K562 (cell line): ENCODE results near the gene KCTD7. TPM values are rescaled to one million over a fixed set of nuclear protein-coding genes. Genes with fewer than 3 reads are reported as not detected.

Experiments
- CREB3 ChIP-seq: fragments of 450-650 bp; conservative IDR thresholded peaks from 2 replicates; pipeline ENCODE4 v1.6.1; 2016; ENCODE audit warnings: missing genetic modification characterization, low read depth, mild to moderate bottlenecking, missing compliant biosample characterization, moderate library complexity
- E2F5 ChIP-seq: sonication (generic); formaldehyde crosslinking; IDR thresholded peaks from 2 replicates; pipeline ENCODE4 v1.8.0; 2022; ENCODE audit warnings: mild to moderate bottlenecking, missing genetic modification reagents
- ETV5 ChIP-seq: sonication (generic); formaldehyde crosslinking; IDR thresholded peaks from 2 replicates; pipeline ENCODE4 v1.4.0; 2020; ENCODE audit warnings: low read depth, mild to moderate bottlenecking, missing genetic modification reagents
- HDGF ChIP-seq: fragments of 450-650 bp; IDR thresholded peaks from 2 replicates; pipeline ENCODE4 v1.6.1; 2016
- POLR2G ChIP-seq: fragments of 200-400 bp; formaldehyde crosslinking; IDR thresholded peaks from 2 replicates; pipeline ENCODE4 v1.6.1; 2017; ENCODE audit warnings: low read depth, mild to moderate bottlenecking, antibody characterized with exemption, low read length, moderate library complexity
- STAT6 ChIP-seq: sonication (generic); formaldehyde crosslinking; IDR thresholded peaks from 2 replicates; pipeline ENCODE4 v1.8.1; 2023; ENCODE audit warnings: mild to moderate bottlenecking, missing genetic modification reagents
- ZBTB40 ChIP-seq, 2 experiments: fragments of 450-650 bp in 1 of 2; sonication (generic) in 1 of 2; formaldehyde crosslinking in 1 of 2; IDR thresholded peaks; 2 replicates each; pipeline versions ENCODE4 v1.7.1 to v1.9.0; 2016 to 2022; ENCODE audit warnings: inconsistent platforms in 1 of 2, mild to moderate bottlenecking in 1 of 2, missing genetic modification reagents in 1 of 2
- ZC3H4 ChIP-seq: sonication (generic); formaldehyde crosslinking; IDR thresholded peaks from 2 replicates; pipeline ENCODE4 v1.9.0; 2021; ENCODE audit warnings: missing genetic modification reagents, borderline replicate concordance
- ZNF239 ChIP-seq: fragments of 250-450 bp; sonication (Bioruptor Pico); IDR thresholded peaks from 2 replicates; pipeline ENCODE4 v1.4.0; 2020; ENCODE audit warnings: mild to moderate bottlenecking
- ZNF77 ChIP-seq: fragments of 250-450 bp; sonication (Bioruptor Pico); IDR thresholded peaks from 2 replicates; pipeline ENCODE4 v1.5.0; 2020
- polyA plus RNA-seq, 8 experiments: library from polyadenylated mRNA; depleted of rRNA in 4 of 8; stranded (reverse) in 5 of 8; unstranded in 3 of 8; fragments of >200 nt; fragmentation: Nextera tagmentation in 2 of 8; fragmentation: Illumina TruSeq in 1 of 8; extraction: Ambion mirVana in 2 of 8; extraction: Trizol in 1 of 8; gene quantifications; 2 replicates each; pipeline versions ENCODE4 v1.2.1 to v1.2.3, GENCODE V29; 2011 to 2014; ENCODE audit warnings: inconsistent platforms in 1 of 8, missing spikeins in 1 of 8
- total RNA-seq, 7 experiments: library from RNA; depleted of rRNA in 6 of 7; stranded (reverse); fragments of >200 nt in 6 of 7; fragmentation: Illumina TruSeq in 2 of 7; extraction: Trizol in 2 of 7; gene quantifications; 2 replicates each; pipeline versions ENCODE4 v1.2.1 to v1.2.3, GENCODE V29; 2011 to 2021; ENCODE audit warnings: low replicate concordance in 1 of 7

Gene KCTD7
- total and polyA plus RNA-seq, 9 of the 15 experiments (the other 6 are each of a cell fraction or from before 2014, with no cell fraction given): 1.5 to 26.0 (median 9.0) TPM

- TF ChIP-seq ZBTB40 (IDR thresholded peaks at IDR 0.05) (peak; percentile 87), ZBTB40 (CRISPR knock-in tag; IDR thresholded peaks at IDR 0.05) (no peak), ZC3H4 (CRISPR knock-in tag) (0 out of 2 replicates have a peak, but pooled peaks have one; percentile 43), ZNF77 (CRISPR knock-in tag) (no peak), POLR2G (peak; percentile 94), E2F5 (no peak), ETV5 (peak; percentile 24; the same call in 1 of the 2 replicates), CREB3 (no peak), STAT6 (CRISPR knock-in tag) (peak; percentile 92; the same call in 1 of the 2 replicates), HDGF (no peak; the same call in none of the 2 replicates), ZNF239 (no peak)
Measured at GRCh38 chr7:66591799-66592596, 36.7 kb upstream of the KCTD7 start (continued).
